Measurements from ENCODE around the gene ZNF232. TPM values are rescaled to one million over a fixed set of nuclear protein-coding genes. Genes with fewer than 3 reads are reported as not detected.

The ZNF232 gene
- polyA plus RNA-seq, 3 donors: 22.6 to 50.4 (median 23.8) TPM

Other genes starting within 250 kb of the ZNF232 start
- gene C17orf107, start 212.3 kb downstream of the ZNF232 start, polyA plus RNA-seq (ENCODE audit: insufficient read length in 3 of 3): 1 to 10 TPM; 1.5 to 3.0 (median 1.8) TPM
- 1 to 10 TPM; 1.4 to 2.8 (median 1.8) TPM for gene CHRNE, start 208.8 kb downstream of the ZNF232 start, polyA plus RNA-seq (ENCODE audit: insufficient read length in 3 of 3)
- 1 to 10 TPM; 1.9 to 2.2 (median 2.0) TPM for gene GP1BA, start 179.6 kb downstream of the ZNF232 start, polyA plus RNA-seq (ENCODE audit: insufficient read length in 3 of 3)
- gene SLC25A11, start 171.8 kb downstream of the ZNF232 start, polyA plus RNA-seq (ENCODE audit: insufficient read length in 3 of 3): 10 to 100 TPM; 62.9 to 81.6 (median 76.1) TPM
- gene RNF167, start 171.6 kb downstream of the ZNF232 start, polyA plus RNA-seq (ENCODE audit: insufficient read length in 3 of 3): 100 to 1,000 TPM; 125 to 146 (median 134) TPM
- 100 to 1,000 TPM; 350 to 480 (median 397) TPM for gene PFN1, start 163.3 kb downstream of the ZNF232 start, polyA plus RNA-seq (ENCODE audit: insufficient read length in 3 of 3)
- 10 to 100 TPM; 20.3 to 36.4 (median 29.5) TPM for gene ENO3, start 160.8 kb downstream of the ZNF232 start, polyA plus RNA-seq (ENCODE audit: insufficient read length in 3 of 3)
- gene SPAG7, start 144.1 kb downstream of the ZNF232 start, polyA plus RNA-seq (ENCODE audit: insufficient read length in 3 of 3): 100 to 1,000 TPM in 1 of 3 donors, 10 to 100 TPM in 2; 86.7 to 105 (median 92.6) TPM
- 10 to 100 TPM; 23.9 to 35.5 (median 24.3) TPM for gene CAMTA2, start 124.2 kb downstream of the ZNF232 start, polyA plus RNA-seq (ENCODE audit: insufficient read length in 3 of 3)
- 1 to 10 TPM; 7.2 to 8.0 (median 7.2) TPM for gene INCA1, start 114.4 kb downstream of the ZNF232 start, polyA plus RNA-seq (ENCODE audit: insufficient read length in 3 of 3)
- gene KIF1C, start 113.9 kb downstream of the ZNF232 start, polyA plus RNA-seq (ENCODE audit: insufficient read length in 3 of 3): 10 to 100 TPM; 76.8 to 97.2 (median 87.3) TPM
- gene SLC52A1, start 76.5 kb downstream of the ZNF232 start, polyA plus RNA-seq (ENCODE audit: insufficient read length in 3 of 3): under 1 TPM; 0.16 to 0.47 (median 0.16) TPM
- 10 to 100 TPM; 13.9 to 16.7 (median 14.9) TPM for gene ZFP3, start 33.4 kb downstream of the ZNF232 start, polyA plus RNA-seq (ENCODE audit: insufficient read length in 3 of 3)
- gene USP6, start 4.2 kb upstream of the ZNF232 start, polyA plus RNA-seq (ENCODE audit: insufficient read length in 3 of 3): 10 to 100 TPM in 1 of 3 donors, 1 to 10 TPM in 2; 2.9 to 10.4 (median 7.7) TPM
- gene ZNF594, start 80.0 kb upstream of the ZNF232 start, polyA plus RNA-seq (ENCODE audit: insufficient read length in 3 of 3): 10 to 100 TPM; 21.2 to 27.9 (median 22.7) TPM
- gene SCIMP, start 123.0 kb upstream of the ZNF232 start, polyA plus RNA-seq (ENCODE audit: insufficient read length in 3 of 3): 1 to 10 TPM; 1.1 to 2.8 (median 1.3) TPM
- gene RABEP1, start 170.4 kb upstream of the ZNF232 start, polyA plus RNA-seq (ENCODE audit: insufficient read length in 3 of 3): 10 to 100 TPM; 58.2 to 60.6 (median 59.9) TPM